NK-92 treated with Interleukin-12 subunit alpha and Interleukin-12 subunit beta, amount 100 ng/mL, for 24 hours (cell line): ENCODE measurements around the gene CDK14.

ENCODE experiments used
- DNase-seq: peaks from one replicate; lab custom pipeline; 2025; lab: John Stamatoyannopoulos, UW

Gene CDK14

DNA sequence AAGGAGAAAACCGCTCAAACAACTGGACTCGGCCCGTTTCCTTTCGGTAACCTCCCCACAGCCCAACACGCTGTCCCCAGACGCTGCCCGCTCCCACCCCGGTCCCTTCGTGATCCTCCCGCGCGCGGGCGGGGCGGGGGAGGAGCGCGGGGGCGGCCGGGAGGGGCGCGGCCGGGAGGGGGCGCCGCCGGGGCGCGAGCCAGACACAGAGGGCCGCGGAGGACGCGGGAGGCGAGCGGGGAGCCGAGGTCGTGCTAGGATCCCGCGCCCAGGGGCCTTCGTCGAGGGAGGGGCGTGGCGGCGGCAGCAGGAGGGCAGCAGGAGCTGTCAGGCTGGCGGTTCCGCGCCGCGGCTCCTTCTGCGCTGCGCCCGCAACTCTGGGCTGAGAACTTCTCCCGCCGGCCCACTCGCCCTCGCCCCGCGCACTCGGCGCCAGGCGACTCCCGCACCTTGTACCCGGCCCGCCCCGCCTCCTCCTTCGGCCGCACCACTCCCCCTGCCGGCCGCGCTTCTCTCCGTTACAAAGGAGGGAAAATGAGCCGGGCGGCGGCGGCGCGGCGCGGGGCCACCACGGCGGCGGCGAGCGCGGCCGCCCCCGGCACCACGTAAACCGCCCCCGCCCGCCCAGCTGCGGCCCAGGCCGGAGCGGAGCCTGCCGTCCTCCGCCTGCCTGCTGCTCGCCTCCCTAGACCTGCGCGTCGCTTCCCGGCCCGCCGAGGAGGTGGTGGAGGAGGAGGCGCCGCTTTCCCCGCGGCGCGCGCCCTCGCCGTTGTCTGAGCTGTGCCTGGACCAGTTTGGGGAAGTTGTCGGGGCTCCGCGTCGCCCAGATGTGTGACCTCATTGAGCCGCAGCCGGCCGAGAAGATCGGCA lies at the start of gene CDK14:
Gene CDK14, plus strand, starts transcription at position 521 of the 870 bp plus-strand sequence. Its CDS starts 307 bp downstream, at position 828.
- DNase-seq, result no peak

DNA sequence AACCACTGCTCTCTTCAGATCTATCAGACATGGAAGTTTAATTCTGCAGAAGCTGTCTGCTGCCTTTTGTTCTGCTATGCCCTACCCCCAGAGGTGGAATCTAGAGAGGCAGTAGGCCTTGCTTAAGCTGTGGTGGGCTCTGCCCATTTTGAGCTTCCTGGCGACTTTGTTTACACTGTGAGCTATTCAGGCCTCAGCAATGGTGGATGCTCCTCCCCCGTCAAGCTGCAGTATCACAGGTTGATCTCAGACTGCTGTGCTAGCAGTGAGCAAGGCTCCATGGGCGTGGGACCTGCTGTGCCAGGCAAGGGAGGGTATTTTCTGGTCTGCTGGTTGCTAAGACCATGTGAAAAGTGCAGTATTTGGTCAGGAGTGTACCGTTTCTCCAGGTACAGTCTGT lies 45.1 kb upstream of the CDK14 start:
- no peak for DNase-seq

DNA sequence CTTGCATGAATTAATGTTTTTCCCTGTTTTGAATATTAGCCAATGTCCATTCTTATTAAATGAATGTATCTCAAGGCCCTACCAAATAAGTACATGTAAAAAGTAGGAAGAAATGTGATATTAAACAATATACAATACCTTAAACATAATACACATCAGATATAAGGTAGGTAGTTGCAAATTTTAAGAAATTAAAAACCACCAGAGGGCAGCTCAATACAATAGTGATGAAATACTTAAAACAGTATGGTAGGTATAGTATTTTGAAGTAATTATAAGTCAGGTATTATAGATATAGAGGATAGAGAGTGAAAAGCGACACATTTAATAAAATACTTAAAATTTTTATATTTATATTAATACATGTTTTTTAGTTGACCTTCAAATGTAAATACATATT lies 43.6 kb upstream of the CDK14 start:
- DNase-seq, result no peak

DNA sequence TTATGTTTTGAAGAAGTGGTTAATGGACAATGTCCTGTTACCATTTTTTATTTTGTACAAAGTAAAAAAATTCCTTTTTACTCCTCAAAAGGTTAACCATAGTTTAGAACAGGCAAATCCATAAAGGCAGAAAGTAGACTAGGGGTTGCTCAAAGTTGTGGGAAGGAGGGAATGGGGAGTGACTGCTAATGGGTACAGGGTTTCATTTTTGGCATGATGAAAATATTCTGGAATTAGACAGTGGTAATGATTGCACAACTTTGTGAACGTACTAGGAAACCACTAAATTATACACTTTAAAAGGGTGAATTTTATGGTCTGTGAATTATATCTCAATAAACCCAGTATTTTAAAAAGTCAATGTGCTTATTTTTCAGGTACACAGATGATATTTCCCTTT lies 35.4 kb upstream of the CDK14 start:
- no peak for DNase-seq

DNA sequence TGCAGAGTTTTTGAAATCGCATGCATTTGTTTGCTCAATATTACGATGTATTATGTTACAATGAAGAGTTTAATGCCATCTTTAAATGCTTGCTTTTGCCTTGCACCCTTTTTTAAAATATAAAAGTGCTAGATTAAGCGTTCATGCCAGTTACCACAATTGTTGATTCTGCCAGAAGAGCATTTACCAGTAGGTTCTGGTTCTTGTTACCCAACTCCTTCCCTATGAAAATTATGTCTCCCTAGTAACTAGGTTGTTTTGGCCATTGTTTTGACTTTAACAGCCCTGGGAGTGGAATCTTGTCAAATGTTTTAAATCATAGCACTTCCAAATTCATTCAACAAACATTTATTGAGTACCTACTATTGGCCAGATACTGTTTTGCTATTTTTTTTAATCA lies 32.8 kb upstream of the CDK14 start:
- no peak for DNase-seq

DNA sequence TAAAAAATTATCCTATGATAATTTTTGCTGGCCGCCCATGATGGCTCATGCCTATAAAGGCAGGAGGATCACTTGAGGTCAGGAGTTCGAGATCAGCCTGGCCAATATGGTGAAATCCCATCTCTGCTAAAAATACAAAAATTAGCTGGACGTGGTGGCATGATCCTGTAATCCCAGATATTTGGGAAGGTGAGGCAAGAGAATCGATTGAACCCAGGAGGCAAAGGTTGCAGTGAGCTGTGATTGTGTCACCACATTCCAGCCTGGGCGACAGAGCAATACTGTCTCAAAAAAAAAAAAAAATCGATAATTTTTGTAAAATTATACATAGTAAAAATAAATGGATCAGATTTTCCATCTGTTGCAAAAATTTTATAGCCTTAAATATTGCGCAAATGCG lies 31.7 kb upstream of the CDK14 start:
- DNase-seq, result no peak

DNA sequence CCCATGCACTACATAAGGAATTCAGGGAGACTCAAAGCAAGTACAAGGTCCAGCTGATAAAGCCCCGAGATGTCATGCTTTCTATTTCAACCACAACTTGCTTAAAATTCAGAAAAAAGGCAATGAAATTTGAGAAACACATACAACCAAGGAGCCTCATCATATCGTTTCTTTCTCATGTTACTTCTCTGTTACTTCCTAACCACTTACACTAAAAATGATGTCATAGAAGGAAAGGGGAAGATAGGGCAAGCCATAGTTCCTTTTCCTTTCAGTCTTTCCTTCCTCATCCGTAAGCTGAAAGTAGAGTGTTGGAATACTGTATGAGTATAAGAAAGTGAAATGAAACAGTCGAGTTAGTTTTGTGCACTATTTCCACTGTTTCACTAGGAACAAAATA lies 27.9 kb upstream of the CDK14 start:
- no peak for DNase-seq

DNA sequence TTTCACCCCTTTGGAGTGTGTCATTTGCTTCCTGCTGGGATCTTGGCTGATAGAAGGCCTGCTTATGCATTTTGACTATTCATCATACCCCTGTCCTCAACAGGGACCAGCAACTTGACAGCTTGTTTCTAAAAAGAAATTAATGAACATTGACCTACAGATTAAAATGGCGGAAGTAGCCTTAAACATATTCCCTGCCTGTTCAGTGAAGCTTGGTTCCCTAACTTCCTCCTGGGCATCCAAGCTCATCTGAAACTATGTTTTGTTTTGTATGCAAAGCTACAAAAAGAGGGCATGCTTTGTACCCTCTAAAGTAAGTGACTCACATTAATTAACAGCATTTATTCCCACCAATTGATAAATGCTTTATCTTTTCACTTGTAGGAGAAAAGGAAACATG lies 26.8 kb upstream of the CDK14 start:
- no peak for DNase-seq

DNA sequence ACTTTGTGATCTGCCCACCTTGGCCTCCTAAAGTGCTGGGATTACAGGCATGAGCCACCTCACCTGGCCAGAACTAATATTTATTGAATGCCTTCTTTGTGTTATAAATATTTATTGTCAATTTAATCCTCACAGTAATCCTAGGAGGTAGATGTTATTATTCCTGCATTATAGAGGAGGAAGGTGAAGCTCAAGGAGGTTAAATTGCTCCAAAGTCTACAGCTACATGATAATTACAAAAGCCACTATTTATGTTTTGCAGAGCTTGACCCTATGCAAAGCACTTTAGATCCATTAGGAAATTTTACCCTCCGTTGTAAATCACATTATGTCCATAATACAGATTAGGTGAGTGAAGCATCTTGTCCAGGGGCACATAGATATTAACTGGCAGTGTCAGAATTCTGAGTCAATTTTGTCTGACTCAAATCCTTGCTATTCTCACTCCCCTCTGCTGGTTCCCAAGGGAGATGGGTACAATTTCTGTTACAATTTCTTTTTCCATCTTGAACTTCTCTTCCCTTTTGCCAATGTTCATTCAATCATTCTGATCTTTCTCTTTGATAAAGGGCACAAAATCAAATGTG lies 25.7 kb upstream of the CDK14 start:
- DNase-seq, result no peak

DNA sequence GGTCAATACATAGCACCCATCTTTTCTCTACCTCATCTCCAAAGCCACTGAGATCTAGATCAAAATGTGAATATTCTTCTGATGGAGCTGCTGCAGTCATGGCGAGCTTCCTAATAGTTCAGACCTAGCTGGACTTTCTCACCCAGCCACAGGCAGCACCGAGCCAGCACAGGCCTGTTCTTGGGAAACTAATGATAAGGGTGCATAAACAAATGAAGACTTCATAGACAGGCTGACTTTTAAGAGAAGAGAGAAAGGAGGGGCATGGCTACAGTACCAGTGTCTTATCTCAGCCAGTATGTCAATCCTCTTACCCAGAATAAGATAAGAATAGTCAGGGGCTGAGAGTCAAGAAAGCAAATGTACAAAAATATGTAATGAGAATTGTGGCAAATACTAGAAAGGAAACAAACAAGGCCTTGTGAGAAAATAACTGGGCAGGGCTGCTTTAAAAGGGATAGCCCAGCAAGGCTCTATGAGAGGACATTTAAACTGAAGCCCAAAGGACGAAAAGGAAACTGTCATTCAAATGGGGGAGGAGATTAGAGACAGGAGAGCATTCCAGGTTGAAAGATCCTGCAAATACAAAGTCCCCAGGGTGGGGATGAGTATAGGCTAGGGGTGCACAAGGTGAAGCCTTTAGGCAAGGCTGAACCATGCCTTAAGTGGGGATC lies 21.8 kb upstream of the CDK14 start:
- DNase-seq, result no peak

DNA sequence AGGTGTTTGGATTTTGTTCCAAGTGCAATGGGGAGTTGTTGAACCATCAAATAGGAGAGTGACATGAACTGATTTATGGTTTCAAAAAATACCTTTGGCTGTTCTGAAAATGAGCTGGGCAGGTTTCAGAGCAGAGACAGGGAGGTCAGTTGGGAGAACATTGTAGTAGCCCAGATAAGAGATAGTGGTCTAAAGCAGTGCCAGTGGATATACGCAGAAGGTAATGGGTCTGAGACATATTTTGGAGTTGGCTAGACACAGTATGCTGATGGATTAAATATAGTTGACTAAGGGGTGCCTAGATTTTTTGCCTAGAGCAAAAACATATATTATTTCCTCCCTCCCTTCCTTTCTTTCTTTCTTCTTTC lies 21.3 kb upstream of the CDK14 start:
- no peak for DNase-seq

DNA sequence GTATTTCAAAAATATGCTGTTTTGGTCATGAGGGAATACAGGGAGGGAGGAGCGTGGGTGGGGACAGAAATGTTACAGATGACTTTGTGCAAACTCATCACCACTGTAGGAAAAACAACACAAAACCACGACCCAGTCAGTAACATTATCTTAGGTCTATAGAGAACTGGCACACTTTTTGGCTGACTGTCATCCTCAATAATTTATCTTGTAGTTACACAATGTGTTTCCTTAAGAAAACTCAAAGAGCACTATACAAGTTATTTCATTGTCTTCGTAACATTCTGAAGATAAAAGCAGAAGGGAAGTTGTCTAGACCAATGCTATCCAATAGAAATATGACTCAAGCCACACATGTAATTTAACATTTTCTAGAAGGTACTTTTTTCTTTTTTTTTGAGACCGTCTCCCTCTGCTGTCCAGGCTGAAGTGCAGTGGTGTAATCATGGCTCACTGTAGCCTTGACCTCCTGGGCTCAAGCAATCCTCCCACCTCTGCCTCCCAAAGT lies 16.9 kb upstream of the CDK14 start:
- DNase-seq, result no peak

DNA sequence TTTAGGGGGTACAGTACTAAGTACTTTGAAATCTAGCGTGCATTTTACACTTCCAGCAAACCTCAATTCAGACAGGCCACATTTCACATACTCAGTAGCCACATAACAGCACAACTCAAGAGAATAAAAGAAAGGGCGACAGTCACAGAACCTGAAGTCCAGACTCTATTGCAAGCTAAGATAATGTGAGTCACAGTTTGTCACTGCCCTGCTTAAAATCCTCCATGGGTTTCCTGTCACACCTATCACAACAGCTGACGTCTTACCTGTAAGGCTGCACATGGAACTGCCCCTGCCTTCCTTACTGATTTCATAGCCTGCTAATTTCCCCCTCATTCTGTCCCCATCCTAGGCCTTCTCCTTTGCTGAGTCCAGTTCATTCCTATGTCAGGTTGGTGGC lies 16.1 kb upstream of the CDK14 start:
- no peak for DNase-seq

DNA sequence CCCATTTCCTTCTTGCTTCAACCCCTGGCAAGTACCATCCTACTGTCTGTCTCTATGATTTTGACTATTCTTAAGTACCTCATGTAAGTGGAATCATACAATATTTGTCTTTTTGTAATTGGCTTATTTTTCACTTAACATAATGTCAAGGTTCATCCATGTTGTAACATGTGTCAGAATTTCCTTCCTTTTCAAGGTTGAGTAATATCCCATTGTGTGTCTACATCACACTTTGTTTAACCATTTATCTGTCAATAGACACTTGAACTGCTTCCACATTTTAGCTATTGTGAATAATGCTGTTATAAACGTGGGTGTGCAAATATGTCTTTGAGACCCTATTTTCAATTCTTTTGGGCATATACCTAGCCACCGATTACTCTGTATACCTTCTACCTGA lies 14.0 kb upstream of the CDK14 start:
- DNase-seq, result no peak

DNA sequence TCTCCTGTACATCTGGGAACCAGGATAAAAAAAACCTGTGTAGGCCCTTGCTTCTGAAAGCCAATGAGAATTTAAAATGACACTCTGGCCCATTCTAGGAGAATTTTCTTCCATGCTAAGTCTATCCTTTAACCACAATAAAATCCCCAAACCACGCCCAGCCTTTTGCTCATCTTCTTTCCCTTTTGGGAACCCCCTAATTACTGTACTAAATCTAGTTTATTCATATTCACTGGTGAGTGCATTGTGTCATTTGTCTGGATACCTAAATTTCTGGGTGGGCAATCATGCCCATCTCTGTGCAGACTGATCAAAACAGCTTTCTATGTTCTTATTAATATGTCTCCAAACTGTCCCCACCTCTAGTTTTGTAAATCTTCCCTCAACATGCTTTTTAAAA lies 11.7 kb upstream of the CDK14 start:
- DNase-seq, result no peak

DNA sequence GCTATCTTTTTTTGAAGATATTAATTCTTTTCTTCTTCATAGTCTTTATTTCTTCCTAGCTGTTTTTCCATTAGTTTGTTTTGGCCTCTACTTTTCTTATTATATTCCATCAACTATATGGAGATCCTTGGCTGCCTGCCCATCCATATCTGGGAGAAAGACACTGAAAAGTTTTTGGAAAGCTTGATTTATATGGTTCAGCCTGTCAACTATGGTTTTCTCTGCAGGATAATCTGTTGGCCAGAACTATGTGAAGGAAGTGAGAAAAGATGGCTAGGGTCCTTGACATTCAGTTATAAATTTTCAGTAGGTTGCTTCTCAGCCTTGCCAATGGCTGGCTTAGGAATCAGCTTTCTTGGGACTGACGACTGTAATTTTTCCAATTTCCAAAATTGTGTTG lies 10.0 kb upstream of the CDK14 start:
- no peak for DNase-seq

DNA sequence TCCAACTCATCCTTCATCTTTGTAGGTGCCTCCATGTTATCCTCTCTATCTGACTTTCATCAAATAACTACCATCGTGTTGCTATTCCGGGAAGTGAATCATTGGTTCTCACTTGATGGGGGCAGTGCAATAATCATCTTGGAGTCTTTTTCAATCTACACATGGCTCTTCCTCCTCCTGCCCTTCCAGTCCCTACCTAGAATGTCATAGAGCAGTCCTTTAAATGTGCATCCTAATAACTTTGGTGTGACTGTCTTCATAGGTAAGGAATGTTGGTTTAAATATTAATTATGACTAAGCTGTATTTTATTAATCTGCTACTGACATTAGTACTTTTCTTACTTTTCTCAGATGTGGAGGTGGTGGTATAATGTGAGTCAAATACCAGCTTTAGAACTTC lies 8.4 kb upstream of the CDK14 start:
- no peak for DNase-seq

DNA sequence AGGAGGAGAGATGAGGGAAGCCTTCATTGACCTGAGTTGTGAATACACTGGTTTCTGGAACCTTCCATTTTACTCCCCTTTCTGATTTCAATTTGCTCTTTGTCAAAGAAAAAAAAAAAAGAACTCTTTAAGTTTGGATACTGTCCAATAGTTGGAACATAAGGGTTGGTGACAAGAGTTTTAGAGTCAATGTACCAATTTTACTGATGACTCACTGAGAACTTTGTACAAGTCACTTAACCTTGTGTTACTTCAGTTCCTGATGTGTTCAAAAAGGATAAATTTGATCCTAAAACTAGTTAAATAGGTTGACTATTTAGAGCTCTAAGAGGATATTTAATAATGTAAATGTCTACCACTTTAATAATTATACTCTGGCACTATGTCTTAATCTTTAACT lies 4.1 kb upstream of the CDK14 start:
- DNase-seq, result no peak

DNA sequence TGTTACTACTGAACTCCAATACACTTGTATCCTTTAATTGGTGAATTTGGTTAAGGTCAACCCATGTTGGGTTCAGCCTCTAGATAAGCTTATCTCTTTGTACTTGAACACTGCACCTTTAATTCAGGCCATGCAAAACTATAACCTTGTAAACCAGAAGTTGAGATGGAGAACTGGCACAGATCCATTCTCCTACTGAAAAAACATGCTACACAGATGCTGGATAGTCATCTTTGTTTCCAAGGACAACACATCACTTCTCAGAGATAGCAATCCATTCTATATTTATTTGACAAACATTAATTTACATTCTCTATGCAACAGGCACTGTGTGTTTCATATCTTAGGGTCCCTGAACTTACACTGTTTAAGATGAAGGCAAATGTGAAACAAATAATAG lies 2.9 kb upstream of the CDK14 start:
- DNase-seq, result no peak

DNA sequence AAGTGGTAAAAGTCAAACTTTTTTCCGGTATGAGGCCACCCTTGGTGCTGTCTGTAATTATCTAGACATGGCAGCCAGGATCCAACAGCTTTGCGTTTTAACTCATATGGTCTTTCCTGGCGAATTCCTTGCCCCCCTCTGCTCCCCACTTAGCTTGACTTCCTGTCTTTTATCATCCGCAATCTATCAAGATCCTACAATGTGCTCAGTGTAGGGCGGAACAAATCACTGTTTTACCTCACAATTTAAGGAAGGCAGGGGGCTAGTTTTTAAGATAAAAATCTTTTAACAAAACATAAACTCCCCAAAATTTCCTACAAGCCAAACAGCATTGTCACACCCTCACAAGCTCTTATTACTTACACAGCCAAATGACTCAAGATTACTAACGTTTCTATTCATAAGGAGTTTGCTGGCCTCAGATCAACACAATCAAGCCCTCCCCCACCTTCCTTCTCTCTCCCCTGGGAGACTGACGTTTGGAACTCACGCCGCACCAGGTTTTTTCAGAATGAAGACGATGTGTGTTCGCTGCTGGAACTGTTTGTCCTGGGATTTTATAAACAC lies 1.3 kb upstream of the CDK14 start:
- DNase-seq, result no peak

DNA sequence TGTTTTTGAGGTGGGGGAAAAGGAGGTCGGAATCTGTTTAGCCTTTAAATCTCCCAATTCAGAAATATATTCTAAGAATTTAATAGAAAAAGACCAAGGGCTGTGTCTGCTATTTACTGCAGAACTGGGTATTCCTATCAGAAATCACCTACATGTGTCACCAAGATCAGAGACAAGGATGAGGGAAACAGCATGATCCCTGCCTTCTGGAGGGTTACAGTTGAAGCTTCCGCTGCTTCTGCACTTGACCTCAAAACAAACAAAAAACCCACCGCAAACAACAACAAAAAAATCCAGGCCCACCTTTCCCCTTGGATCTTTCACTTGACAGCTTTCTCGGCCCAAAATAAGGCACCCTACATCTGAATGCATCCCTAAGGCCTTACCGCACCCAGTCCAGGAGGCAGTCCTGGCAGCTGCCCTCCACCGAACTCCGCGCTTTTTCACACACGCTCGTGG lies 750 bp upstream of the CDK14 start:
- no peak for DNase-seq

DNA sequence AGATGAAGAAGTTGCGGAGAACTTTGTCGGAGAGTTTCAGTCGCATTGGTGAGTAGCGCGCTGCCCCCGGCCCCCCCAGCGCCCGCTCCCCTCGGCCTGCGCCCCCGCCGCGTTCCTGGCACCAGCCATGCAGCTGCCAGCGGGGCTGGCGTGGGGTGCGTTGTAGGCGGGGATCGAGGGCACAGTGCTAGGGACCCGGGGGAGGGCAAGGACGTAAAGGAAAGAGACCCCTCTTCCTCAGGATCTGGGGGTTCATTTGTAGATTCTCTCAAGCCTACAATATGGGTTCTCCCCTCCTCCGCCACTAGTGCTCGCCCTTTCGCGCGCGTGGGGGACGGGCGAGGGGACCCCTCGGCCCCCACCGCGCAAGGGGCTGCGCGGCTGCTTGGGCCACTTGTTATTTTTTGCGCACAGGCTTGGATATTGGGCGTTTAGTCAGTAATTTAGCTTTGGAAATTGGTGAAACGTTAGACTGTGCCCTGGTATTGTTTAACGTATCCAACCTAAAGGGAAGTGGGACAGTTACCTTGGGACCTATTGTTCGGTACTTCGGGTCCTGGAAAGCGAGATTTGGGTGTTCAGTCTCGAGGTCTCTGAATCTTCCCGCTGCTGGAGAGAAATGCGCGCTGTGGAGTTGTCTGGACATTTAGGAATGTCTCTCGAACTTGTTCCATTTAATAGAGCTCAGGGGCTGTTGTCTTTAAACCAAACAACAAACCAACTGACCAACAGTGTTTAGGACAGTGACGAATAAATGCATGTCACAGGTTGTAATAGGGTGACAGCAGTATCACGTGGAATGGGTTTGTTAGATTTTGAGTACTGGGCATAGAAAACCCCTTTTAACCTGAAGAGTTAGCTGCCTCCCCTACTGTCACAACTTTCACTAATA lies 796 bp downstream of the CDK14 start:
- DNase-seq, result no peak
